Measurements from ENCODE around the gene C14orf180.

The C14orf180 gene

DNA sequence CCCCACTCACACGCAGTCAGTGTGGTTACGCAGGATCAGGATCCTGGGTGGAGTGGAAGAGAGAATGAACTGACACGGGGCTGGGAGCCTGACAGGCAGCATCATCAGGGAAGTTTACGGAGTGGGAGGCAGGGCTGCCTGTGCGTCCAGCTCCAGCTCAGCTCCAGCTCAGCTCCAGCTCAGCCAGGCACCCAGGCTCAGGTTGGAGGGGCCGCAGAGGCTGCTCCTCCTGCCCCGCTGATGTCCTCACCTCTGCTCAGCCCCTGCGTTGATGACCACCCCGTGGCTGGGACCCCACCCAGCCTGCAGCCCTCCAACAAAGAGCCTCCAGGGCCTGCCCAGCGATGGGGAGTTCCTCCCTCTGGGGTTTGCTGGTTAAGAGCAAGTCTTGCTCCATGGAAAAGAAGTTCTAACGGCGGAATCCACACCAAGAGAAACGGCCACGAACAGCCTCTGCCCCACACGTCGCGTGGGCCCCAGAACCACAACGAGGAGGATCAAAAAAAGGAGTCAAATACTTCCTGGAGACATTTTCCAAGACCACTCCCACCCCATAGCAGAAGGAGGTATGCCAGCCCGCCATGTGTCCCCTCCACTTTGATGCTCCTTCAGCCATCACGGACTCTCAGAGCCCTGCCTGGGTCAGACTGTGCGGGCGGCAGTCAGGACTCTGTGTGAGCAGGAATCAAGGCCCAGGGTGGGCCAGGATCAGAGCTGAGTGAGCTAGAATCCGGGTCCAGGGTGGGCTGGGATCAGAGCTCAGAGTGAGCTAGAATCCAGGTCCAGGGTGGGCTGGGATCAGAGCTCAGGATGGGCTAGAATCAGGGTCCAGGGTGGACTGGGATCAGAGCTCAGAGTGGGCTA, 17.7 kb upstream of the C14orf180 start:
- no peak for DNase-seq (ENCODE audit: low read depth)

GRCh38 chr14:104562606-104563005, 17.0 kb upstream of the C14orf180 start:
- DNase-seq (ENCODE audit: low read depth), result no peak

- DNase-seq (ENCODE audit: low read depth), result no peak
Observed at GRCh38 chr14:104563191-104563741, 16.3 kb upstream of the C14orf180 start.

GRCh38 chr14:104563742-104564615, 15.6 kb upstream of the C14orf180 start:
- DNase-seq (ENCODE audit: low read depth), result no peak

DNA sequence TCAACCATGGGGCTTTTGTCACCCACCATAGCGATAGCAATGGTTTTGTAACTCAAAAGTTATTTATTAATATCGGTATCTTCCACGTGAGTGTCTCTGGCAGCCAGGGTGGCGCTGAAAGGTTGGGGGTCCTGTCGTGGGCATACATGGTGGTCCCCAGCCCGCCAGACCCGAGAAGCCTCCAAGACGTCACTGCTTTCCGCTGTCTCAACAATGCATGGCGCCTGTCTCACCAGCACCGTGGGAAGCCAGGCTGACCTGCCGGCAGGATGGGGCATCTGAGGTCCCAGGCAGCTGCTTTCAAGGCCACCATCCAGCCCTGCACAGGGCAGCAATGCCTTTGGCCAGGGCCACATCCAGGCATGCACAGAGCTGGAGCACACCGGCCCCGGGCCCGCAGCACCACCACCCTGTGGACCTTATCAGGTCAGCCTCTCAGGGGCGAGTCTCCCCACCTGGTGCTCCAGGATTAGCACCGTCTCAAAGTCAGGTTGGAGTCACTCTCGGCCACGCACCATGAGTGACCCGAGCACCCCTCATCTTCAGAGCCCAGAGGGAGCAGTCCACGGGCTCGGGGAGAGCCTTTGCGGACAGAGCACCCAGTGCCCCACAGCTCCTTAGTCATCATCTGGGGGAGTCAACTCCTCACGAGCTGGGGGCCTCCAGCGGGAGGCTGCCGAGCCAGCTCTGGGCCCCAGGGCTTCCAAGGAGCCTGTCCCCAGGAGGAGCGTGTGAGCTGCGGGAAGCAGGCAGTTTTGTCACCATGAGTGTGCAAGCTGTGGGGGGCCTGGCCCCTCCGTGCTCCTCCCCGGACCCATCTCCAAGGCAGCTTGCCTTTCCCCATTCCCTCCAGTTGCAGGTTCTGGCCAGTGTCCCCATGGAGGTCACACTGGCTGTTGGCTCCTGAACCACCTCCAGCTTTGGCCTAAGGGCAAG, 14.6 kb upstream of the C14orf180 start:
- no peak for DNase-seq (ENCODE audit: low read depth)

- DNase-seq (ENCODE audit: low read depth), result no peak
Observed at GRCh38 chr14:104567141-104567956, 12.2 kb upstream of the C14orf180 start.

GRCh38 chr14:104567957-104568225, 11.7 kb upstream of the C14orf180 start:
- DNase-seq (ENCODE audit: low read depth), result no peak

- no peak for DNase-seq (ENCODE audit: low read depth)
Observed at GRCh38 chr14:104568620-104569019, 10.9 kb upstream of the C14orf180 start.

DNA sequence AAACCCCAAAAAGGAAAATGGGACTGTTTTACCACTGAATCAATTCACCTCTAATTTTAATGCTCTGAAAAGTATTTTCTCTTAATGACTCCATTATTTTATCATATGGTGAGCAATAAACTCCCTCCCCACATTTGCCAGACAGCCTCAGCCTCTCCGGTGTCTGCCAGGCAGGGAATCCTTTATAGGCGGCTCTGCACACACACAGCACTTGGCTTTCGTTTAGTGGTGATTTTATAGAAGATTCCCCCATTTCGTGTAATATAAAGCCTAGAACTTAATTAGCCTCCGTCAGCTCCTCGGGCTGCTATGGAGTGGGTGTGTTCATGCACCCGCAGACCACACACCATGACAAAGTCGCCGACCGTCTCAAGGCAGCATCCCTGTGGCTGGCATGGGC, 10.1 kb upstream of the C14orf180 start:
- DNase-seq (ENCODE audit: low read depth), result no peak

- DNase-seq (ENCODE audit: low read depth), result no peak
Observed at GRCh38 chr14:104571246-104571645, 8.3 kb upstream of the C14orf180 start.

- DNase-seq (ENCODE audit: low read depth), result no peak
Observed at GRCh38 chr14:104572024-104572626, 7.4 kb upstream of the C14orf180 start.

DNA sequence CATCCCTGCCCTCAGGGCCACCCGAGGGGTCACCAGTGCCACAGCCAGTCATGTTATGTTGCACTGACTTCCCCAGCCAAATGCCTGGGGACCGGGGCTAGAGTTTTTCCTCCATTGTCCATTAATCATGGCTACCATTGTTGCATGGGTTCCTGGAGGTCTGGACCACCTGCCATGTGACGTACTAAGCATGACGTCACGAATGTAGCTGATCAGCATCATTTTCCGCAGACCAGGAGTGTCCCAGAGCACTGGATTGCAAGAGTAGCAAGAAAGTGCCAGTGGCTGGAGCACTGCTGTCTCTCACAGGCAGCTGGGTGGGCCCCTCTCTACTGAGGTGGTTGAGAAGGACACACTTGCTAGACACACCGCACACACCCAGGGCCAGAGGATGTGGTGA, 6.9 kb upstream of the C14orf180 start:
- DNase-seq (ENCODE audit: low read depth), result no peak

DNA sequence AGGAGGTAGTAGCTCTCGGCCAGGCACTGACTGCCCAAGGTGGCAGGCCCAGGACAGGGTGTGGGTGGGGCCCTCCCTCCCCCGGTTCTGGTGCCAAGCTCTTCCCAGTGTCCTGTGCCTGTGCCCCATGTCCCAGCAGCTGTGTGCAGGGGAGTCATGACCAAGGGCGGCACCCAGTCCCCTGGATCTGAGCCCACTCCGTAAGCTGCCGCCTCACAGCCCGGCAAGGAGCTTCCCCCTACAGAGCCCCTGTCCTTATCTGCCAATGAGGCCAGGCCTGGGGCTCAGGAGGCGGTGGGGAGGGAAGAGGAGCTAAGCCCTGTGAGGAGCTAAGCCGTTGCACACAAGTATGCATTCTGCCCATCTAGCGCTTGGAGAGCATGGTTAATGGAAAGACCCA, 5.6 kb upstream of the C14orf180 start:
- no peak for DNase-seq (ENCODE audit: low read depth)

DNA sequence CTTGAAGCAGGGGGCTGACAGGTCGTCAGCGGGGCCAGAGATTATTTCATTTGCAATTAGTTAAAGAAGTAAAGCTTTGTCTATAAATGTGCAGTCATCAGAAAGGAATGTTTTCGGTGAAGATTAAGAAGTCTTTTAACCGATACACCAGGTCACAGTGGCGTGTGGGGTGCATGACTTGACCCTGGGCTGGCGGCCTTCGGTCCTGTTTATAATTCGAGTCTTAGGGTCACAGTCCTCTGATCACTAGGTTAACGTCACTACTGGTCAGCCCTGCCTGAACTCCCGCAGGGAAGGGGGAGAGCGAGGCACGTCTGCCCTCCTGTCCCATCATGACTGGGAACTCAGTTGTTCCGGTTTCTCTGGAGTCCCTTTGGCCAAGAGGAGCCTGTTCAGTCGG, 5.0 kb upstream of the C14orf180 start:
- DNase-seq (ENCODE audit: low read depth), result no peak

GRCh38 chr14:104574978-104575583, 4.5 kb upstream of the C14orf180 start:
- no peak for DNase-seq (ENCODE audit: low read depth)

DNA sequence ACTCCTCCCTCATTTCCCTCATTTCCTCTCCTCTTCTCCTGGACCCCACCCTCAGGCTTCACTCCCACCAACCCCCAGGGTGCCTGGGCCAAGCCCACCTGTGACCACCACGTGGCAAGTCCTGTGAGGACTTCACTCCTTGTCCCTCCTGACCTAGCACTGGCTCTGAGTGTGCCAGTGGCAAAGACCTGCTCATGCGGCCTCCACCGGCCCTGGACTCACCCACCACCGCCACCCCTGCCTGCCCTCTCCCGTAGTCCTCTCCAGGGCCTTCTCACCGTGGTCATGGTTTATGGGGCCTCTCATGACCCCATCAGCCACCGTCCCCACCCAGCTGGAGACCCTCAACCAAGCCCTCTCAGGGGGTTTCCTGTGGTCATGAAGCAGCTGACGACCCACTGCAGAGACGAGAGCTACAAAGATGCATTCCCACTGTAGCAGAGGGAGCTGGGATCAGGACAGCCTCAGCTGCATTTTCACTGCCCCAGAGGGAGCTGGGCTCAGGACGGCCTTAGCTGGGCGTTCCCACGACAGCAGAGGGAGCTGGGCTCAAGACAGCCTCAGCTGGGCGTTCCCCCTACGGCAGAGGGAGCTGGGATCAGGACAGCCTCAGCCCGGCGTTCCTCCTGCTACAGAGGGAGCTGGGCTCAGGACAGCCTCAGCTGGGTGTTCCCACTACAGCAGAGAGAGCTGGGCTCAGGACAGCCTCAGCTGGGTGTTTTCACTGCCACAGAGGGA, 3.2 kb upstream of the C14orf180 start:
- no peak for DNase-seq (ENCODE audit: low read depth)

DNA sequence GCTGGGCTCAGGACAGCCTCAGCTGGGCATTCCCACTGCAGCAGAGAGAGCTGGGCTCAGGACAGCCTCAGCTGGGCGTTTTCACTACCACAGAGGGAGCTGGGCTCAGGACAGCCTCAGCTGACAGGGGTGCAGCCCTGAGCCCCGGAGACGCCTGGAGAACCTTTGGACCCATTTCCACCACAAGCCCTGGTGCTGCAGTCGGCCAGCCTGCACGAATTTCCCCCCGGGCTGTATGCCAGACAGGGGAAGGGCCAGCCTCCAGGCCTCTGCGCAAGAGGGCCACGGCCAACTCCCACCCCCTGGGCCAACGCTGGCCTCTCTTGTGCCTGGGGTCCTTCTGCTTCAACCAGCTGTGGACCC, 2.6 kb upstream of the C14orf180 start:
- DNase-seq (ENCODE audit: low read depth), result no peak

GRCh38 chr14:104577426-104577825, 2.1 kb upstream of the C14orf180 start:
- no peak for DNase-seq (ENCODE audit: low read depth)

- DNase-seq (ENCODE audit: low read depth), result no peak
Observed at GRCh38 chr14:104577847-104578301, 1.7 kb upstream of the C14orf180 start.
